RWPE2 (cell line): ENCODE measurements around the gene EML6.

Source experiments
- ATAC-seq: fragments of 200-7000 bp; cut with Tn5 transposase; 3 replicates; pipeline ENCODE4 v1.9.1; 2021; ENCODE audit warnings: low read depth
- DNase-seq: peaks from one replicate; pipeline ENCODE4 v3.0.0-alpha.2; 2020; ENCODE audit warnings: low spot score
- H3K27ac ChIP-seq: fragments of 450-650 bp; 2 replicates; pipeline ENCODE4 v1.5.1; 2017; ENCODE audit warnings: mild to moderate bottlenecking; ENCODE audit not compliant: poor library complexity, severe bottlenecking
- H3K27me3 ChIP-seq: fragments of 250-450 bp; sonication (Bioruptor Pico); 2 replicates; pipeline ENCODE4 v1.5.1; 2021; ENCODE audit warnings: mild to moderate bottlenecking, moderate library complexity; ENCODE audit not compliant: insufficient read depth, poor library complexity, severe bottlenecking
- H3K36me3 ChIP-seq: fragments of 250-450 bp; sonication (Bioruptor Pico); 2 replicates; pipeline ENCODE4 v1.5.1; 2020; ENCODE audit warnings: low read depth, mild to moderate bottlenecking, moderate library complexity
- H3K4me1 ChIP-seq: fragments of 250-450 bp; sonication (Bioruptor Pico); 2 replicates; pipeline ENCODE4 v1.5.1; 2021; ENCODE audit warnings: mild to moderate bottlenecking, moderate library complexity; ENCODE audit not compliant: insufficient read depth, poor library complexity, severe bottlenecking
- H3K4me3 ChIP-seq: fragments of 250-450 bp; sonication (Bioruptor Pico); 2 replicates; pipeline ENCODE4 v1.5.1; 2021; ENCODE audit warnings: mild to moderate bottlenecking, moderate library complexity; ENCODE audit not compliant: severe bottlenecking
- H3K9me3 ChIP-seq: fragments of 250-450 bp; sonication (Bioruptor Pico); 2 replicates; pipeline ENCODE4 v1.5.1; 2021; ENCODE audit warnings: mild to moderate bottlenecking, moderate library complexity; ENCODE audit not compliant: severe bottlenecking
- TF ChIP-seq, protein P1 (sequence below): fragments of 450-650 bp; IDR thresholded peaks from one replicate; pipeline ENCODE4 v1.5.1; 2017; ENCODE audit warnings: mild to moderate bottlenecking, moderate library complexity; ENCODE audit not compliant: poor library complexity, severe bottlenecking

The EML6 gene

GRCh38 chr2:54677476-54678265, 45.8 kb upstream of the EML6 start:
- DNase-seq = no peak
- TF ChIP-seq, protein P1, sequence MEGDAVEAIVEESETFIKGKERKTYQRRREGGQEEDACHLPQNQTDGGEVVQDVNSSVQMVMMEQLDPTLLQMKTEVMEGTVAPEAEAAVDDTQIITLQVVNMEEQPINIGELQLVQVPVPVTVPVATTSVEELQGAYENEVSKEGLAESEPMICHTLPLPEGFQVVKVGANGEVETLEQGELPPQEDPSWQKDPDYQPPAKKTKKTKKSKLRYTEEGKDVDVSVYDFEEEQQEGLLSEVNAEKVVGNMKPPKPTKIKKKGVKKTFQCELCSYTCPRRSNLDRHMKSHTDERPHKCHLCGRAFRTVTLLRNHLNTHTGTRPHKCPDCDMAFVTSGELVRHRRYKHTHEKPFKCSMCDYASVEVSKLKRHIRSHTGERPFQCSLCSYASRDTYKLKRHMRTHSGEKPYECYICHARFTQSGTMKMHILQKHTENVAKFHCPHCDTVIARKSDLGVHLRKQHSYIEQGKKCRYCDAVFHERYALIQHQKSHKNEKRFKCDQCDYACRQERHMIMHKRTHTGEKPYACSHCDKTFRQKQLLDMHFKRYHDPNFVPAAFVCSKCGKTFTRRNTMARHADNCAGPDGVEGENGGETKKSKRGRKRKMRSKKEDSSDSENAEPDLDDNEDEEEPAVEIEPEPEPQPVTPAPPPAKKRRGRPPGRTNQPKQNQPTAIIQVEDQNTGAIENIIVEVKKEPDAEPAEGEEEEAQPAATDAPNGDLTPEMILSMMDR = no peak

DNA sequence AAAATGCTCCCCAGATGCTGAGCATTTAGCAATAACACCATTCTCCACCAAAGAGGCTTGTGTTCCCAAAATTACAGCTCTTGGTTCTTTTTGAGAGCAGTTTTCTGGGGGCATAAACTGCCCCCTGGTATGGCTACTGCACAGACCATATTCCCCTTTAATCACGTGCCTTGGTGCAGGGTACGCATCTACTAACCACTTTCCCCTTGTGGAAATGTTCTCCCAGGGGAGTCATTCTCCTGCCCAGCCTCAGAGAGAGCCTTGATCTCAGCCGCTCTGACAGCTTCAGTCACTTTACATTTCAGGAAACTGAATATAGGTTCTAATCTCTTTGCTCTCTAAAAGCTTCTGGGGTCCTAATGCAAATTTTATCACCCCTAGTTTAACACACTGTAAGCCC, 44.7 kb upstream of the EML6 start:
- ATAC-seq = no peak
- TF ChIP-seq, protein P1 = no peak
- Histone ChIP-seq H3K36me3 (no peaks in the 10 kb centered on the region), H3K27me3 (no peaks in the 10 kb centered on the region), H3K4me3 (no peak overlapping the region), H3K9me3 (no peaks in the 10 kb centered on the region), H3K4me1 (peaks cover 4% of the 10 kb centered on the region), H3K27ac (no peak overlapping the region)
- no peak for DNase-seq

More at GRCh38 chr2:54677476-54678265, 45.8 kb upstream of the EML6 start:
- Histone ChIP-seq H3K4me1 (peaks cover 15% of the 10 kb centered on the region), H3K9me3 (no peaks in the 10 kb centered on the region), H3K36me3 (no peaks in the 10 kb centered on the region), H3K4me3 (no peak overlapping the region), H3K27ac (no peak overlapping the region), H3K27me3 (no peaks in the 10 kb centered on the region)
- ATAC-seq = no peak

GRCh38 chr2:54680397-54681041, 42.9 kb upstream of the EML6 start:
- Histone ChIP-seq H3K27ac (no peak overlapping the region), H3K4me1 (no peaks in the 10 kb centered on the region), H3K9me3 (no peaks in the 10 kb centered on the region), H3K36me3 (no peaks in the 10 kb centered on the region), H3K4me3 (no peak overlapping the region), H3K27me3 (no peaks in the 10 kb centered on the region)
- no peak for DNase-seq
- no peak for ATAC-seq
- TF ChIP-seq, protein P1 = no peak

GRCh38 chr2:54681416-54681815, 42.0 kb upstream of the EML6 start:
- H3K27ac ChIP-seq = no peak overlapping the region

More at GRCh38 chr2:54681416-54681815, 42.0 kb upstream of the EML6 start:
- DNase-seq (no peak), ATAC-seq (no peak)
- H3K4me3 ChIP-seq = no peak overlapping the region
- no peaks in the 10 kb centered on the region for H3K4me1 ChIP-seq
- no peaks in the 10 kb centered on the region for H3K9me3 ChIP-seq
- H3K36me3 ChIP-seq = no peaks in the 10 kb centered on the region
- TF ChIP-seq, protein P1 = no peak
- H3K27me3 ChIP-seq = no peaks in the 10 kb centered on the region
